NCI-H345 treated with DMSO at 0.1 percent for 48 hours (cell line): ENCODE measurements around the gene MRNIP.

ENCODE experiments used
- DNase-seq: peaks from one replicate; lab custom pipeline; 2025; ENCODE audit not compliant: unreplicated experiment; lab: John Stamatoyannopoulos, UW

Gene MRNIP

GRCh38 chr5:179822444-179822990, 36.1 kb downstream of the MRNIP start:
- DNase-seq = no peak

GRCh38 chr5:179822059-179822432, 36.6 kb downstream of the MRNIP start:
- no peak for DNase-seq

- DNase-seq = peak; percentile 88
Observed at GRCh38 chr5:179821298-179822058, 37.1 kb downstream of the MRNIP start.

- peak; percentile 71 for DNase-seq
Observed at GRCh38 chr5:179820483-179821297, 37.9 kb downstream of the MRNIP start, which contains the start of gene SQSTM1. TSS of gene SQSTM1 (plus strand) at chr5:179820905. CDS start at chr5:179820937, 32 bp downstream.

- no peak for DNase-seq
Observed at GRCh38 chr5:179820127-179820482, 38.5 kb downstream of the MRNIP start.

- peak; percentile 32 for DNase-seq
Observed at GRCh38 chr5:179819296-179820126, 39.1 kb downstream of the MRNIP start.

GRCh38 chr5:179818746-179819295, 39.8 kb downstream of the MRNIP start:
- no peak for DNase-seq

GRCh38 chr5:179817890-179818745, 40.5 kb downstream of the MRNIP start:
- no peak for DNase-seq

GRCh38 chr5:179817470-179817840, 41.2 kb downstream of the MRNIP start:
- no peak for DNase-seq

- DNase-seq = no peak
Observed at GRCh38 chr5:179816796-179817469, 41.7 kb downstream of the MRNIP start.

- no peak for DNase-seq
Observed at GRCh38 chr5:179816401-179816795, 42.2 kb downstream of the MRNIP start.

GRCh38 chr5:179815491-179816249, 42.9 kb downstream of the MRNIP start:
- DNase-seq = no peak

- no peak for DNase-seq
Observed at GRCh38 chr5:179814090-179814489, 44.5 kb downstream of the MRNIP start.

GRCh38 chr5:179812997-179813607, 45.5 kb downstream of the MRNIP start:
- no peak for DNase-seq

- no peak for DNase-seq
Observed at GRCh38 chr5:179812135-179812825, 46.3 kb downstream of the MRNIP start.

- DNase-seq = peak; percentile 51
Observed at GRCh38 chr5:179806250-179807048, 52.2 kb downstream of the MRNIP start, which contains the start of gene MGAT4B. TSS of gene MGAT4B (minus strand) at chr5:179806866. CDS start at chr5:179806583, 283 bp downstream.
